HepG2 (cell line): ENCODE data around the gene PGLYRP4. TPM values are rescaled to one million over a fixed set of nuclear protein-coding genes. Genes with fewer than 3 reads are reported as not detected.

Source experiments
- ATAC-seq: fragments of 200-7000 bp; cut with Tn5 transposase; 3 replicates; pipeline ENCODE4 v1.9.1; 2020; ENCODE audit warnings: mild to moderate bottlenecking, moderate library complexity
- BruUV-seq: library from RNA; stranded (reverse); fragments of 400-500 nt; replicated peaks from 2 replicates; lab custom pipeline; 2021; lab: Mats Ljungman, UMichigan
- CTCF ChIA-PET: fragments of 300-600 bp; formaldehyde crosslinking; extraction: SDS; loops from one replicate; lab custom pipeline; 2021; ENCODE audit warnings: low total read pairs, inconsistent platforms, low intra/inter-chr PET ratio; lab: Yijun Ruan, JAX
- POLR2A ChIA-PET: fragments of 350-600 bp; sonication (Branson Sonifier 250); formaldehyde crosslinking; loops from one replicate; lab custom pipeline; 2020; ENCODE audit warnings: antibody characterized with exemption, inconsistent platforms; lab: Yijun Ruan, JAX
- DNase-seq: peaks from one replicate; pipeline ENCODE4 v3.0.0-alpha.2; 2015; ENCODE audit warnings: low spot score
- FAIRE-seq: peaks from 3 replicates; lab custom pipeline; 2011; peaks lifted over from hg19 to GRCh38; lab: Jason Lieb, UNC
- H2AFZ ChIP-seq: one replicate; pipeline ENCODE4 v1.6.1; 2011; ENCODE audit warnings: low read length, inconsistent platforms
- H3K27ac ChIP-seq: fragments of 300-600 bp; 3 replicates; pipeline ENCODE4 v1.8.0; 2011; ENCODE audit warnings: mixed run types, mild to moderate bottlenecking, mixed read lengths, low read length, inconsistent platforms; ENCODE audit not compliant: insufficient read depth; ENCODE audit errors: extremely low read length
- H3K27me3 ChIP-seq, 2 experiments: fragments of 200-600 bp in 1 of 2; 2 replicates in 1 of 2; 3 replicates in 1 of 2; pipeline versions ENCODE4 v1.6.0 to v1.8.0; 2011; ENCODE audit warnings: low read length in 2 of 2, mild to moderate bottlenecking in 2 of 2, moderate library complexity in 2 of 2, inconsistent platforms in 1 of 2; ENCODE audit not compliant: insufficient read depth in 2 of 2, control insufficient read depth in 1 of 2
- H3K36me3 ChIP-seq, 2 experiments: fragments of 200-600 bp in 1 of 2; replicated peaks in 1 of 2; 2 replicates in 1 of 2; 3 replicates in 1 of 2; pipeline versions ENCODE4 v1.5.1 to v1.8.0; 2011; ENCODE audit warnings: low read length in 2 of 2, inconsistent platforms in 1 of 2; ENCODE audit not compliant: insufficient read depth in 2 of 2, control insufficient read depth in 1 of 2
- H3K4me1 ChIP-seq: 2 replicates; pipeline ENCODE4 v1.5.1; 2012; ENCODE audit warnings: low read length, inconsistent platforms; ENCODE audit not compliant: insufficient read depth
- H3K4me2 ChIP-seq: 2 replicates; pipeline ENCODE4 v1.6.0; 2011; ENCODE audit warnings: low read depth, low read length, inconsistent platforms
- H3K4me3 ChIP-seq, 3 experiments: fragments of 200-600 bp in 1 of 3; sonication (generic), shearing (Covaris generic) in 1 of 3; replicated peaks in 1 of 3; 2 replicates each; pipeline ENCODE4 v1.5.1; 2011 to 2016; ENCODE audit warnings: low read length in 3 of 3, inconsistent platforms in 2 of 3, low read depth in 2 of 3, mild to moderate bottlenecking in 2 of 3, control low read depth in 1 of 3, mixed read lengths in 1 of 3; ENCODE audit not compliant: insufficient read depth in 1 of 3
- H3K79me2 ChIP-seq: one replicate; pipeline ENCODE4 v1.6.1; 2011; ENCODE audit warnings: low read length, inconsistent platforms; ENCODE audit not compliant: insufficient read depth
- H3K9ac ChIP-seq: 2 replicates; pipeline ENCODE4 v1.6.0; 2011; ENCODE audit warnings: mild to moderate bottlenecking, low read depth, low read length, inconsistent platforms; ENCODE audit not compliant: insufficient read depth
- H3K9me3 ChIP-seq: 2 replicates; pipeline ENCODE4 v1.5.1; 2012; ENCODE audit warnings: mild to moderate bottlenecking, low read length
- H4K20me1 ChIP-seq: 2 replicates; pipeline ENCODE4 v1.6.0; 2011; ENCODE audit warnings: inconsistent platforms, mild to moderate bottlenecking, low read length, moderate library complexity; ENCODE audit not compliant: insufficient read depth
- FLYWCH1 ChIP-seq: sonication (generic); formaldehyde crosslinking; IDR thresholded peaks from 2 replicates; pipeline ENCODE4 v1.8.1; 2023; ENCODE audit warnings: mild to moderate bottlenecking, missing genetic modification reagents
- FOXC1 ChIP-seq: sonication (generic); formaldehyde crosslinking; IDR thresholded peaks from 2 replicates; pipeline ENCODE4 v1.8.0; 2022; ENCODE audit warnings: mild to moderate bottlenecking, missing genetic modification reagents, borderline replicate concordance
- HBP1 ChIP-seq: IDR thresholded peaks from 2 replicates; pipeline ENCODE4 v1.6.1; 2016; ENCODE audit warnings: low read depth, control low read depth
- HHEX ChIP-seq: IDR thresholded peaks from 2 replicates; pipeline ENCODE4 v1.6.1; 2016; ENCODE audit warnings: control low read depth
- HMGA1 ChIP-seq: sonication (generic); formaldehyde crosslinking; conservative IDR thresholded peaks from 2 replicates; pipeline ENCODE4 v1.4.0; 2020; ENCODE audit warnings: missing genetic modification reagents
- KDM1A ChIP-seq: IDR thresholded peaks from 2 replicates; pipeline ENCODE4 v1.6.1; 2016; ENCODE audit warnings: missing compliant biosample characterization
- RBM22 ChIP-seq: fragments of 200-400 bp; formaldehyde crosslinking; optimal IDR thresholded peaks from 2 replicates; pipeline ENCODE3; 2017; ENCODE audit warnings: mild to moderate bottlenecking, low read length, moderate library complexity
- SCMH1 ChIP-seq: sonication (generic); formaldehyde crosslinking; IDR thresholded peaks from 2 replicates; pipeline ENCODE4 v1.9.0; 2021; ENCODE audit warnings: missing genetic modification reagents, mild to moderate bottlenecking, borderline replicate concordance
- ZHX1 ChIP-seq: sonication (generic); formaldehyde crosslinking; IDR thresholded peaks from 2 replicates; pipeline ENCODE4 v1.8.1; 2022; ENCODE audit warnings: low read depth, mild to moderate bottlenecking, missing genetic modification reagents
- ZNF225 ChIP-seq: sonication (generic); formaldehyde crosslinking; IDR thresholded peaks from 2 replicates; pipeline ENCODE4 v1.4.0; 2020; ENCODE audit warnings: mild to moderate bottlenecking, missing genetic modification reagents
- ZNF737 ChIP-seq: sonication (generic); formaldehyde crosslinking; IDR thresholded peaks from 2 replicates; pipeline ENCODE4 v1.5.0; 2020; ENCODE audit warnings: missing genetic modification reagents, mild to moderate bottlenecking, borderline replicate concordance
- ZSCAN29 ChIP-seq: sonication (generic); formaldehyde crosslinking; conservative IDR thresholded peaks from 2 replicates; pipeline ENCODE4 v1.4.0; 2020; ENCODE audit warnings: mild to moderate bottlenecking, missing genetic modification reagents
- WGBS: methylation state at CpG from one replicate; pipeline ENCODE4 v1.1.6; 2017; ENCODE audit warnings: low lambda C conversion rate; 5-methylcytosine and 5-hydroxymethylcytosine counted together
- in situ Hi-C: cut with HindIII; loops from 2 replicates; pipeline ENCODE4 v1.10.0; 2017; ENCODE audit warnings: low pct_unique_long_range_greater_than_20kb; ENCODE audit not compliant: extremely low pct_ligation_motif_present
- intact Hi-C: fragments of 100-400 bp; cut with micrococcal nuclease; formaldehyde crosslinking; loops from one replicate; pipeline ENCODE4 v1.10.0; 2022; ENCODE audit not compliant: unreplicated experiment
- polyA plus RNA-seq, 8 experiments: library from polyadenylated mRNA; depleted of rRNA in 3 of 8; stranded (reverse) in 7 of 8; unstranded in 1 of 8; fragments of >200 nt; fragmentation: Illumina TruSeq in 4 of 8; extraction: Trizol in 4 of 8; gene quantifications; 2 replicates each; pipeline versions ENCODE4 v1.2.1 to v1.2.3, GENCODE V29; 2011 to 2016; ENCODE audit warnings: low read depth in 4 of 8, missing spikeins in 1 of 8, mixed read lengths in 1 of 8; ENCODE audit not compliant: insufficient read depth in 1 of 8
- total RNA-seq, 5 experiments: library from RNA; depleted of rRNA; stranded (reverse); fragments of >200 nt; fragmentation: Illumina TruSeq; extraction: Trizol; gene quantifications; 2 replicates each; pipeline ENCODE4 v1.2.3, GENCODE V29; 2016; ENCODE audit warnings: low read depth in 1 of 5
- TF ChIP-seq, protein P1 (sequence below): IDR thresholded peaks from 2 replicates; pipeline ENCODE4 v1.6.1; 2016; ENCODE audit warnings: missing compliant biosample characterization, missing genetic modification reagents, borderline replicate concordance
- TF ChIP-seq, protein P2 (sequence below): sonication (generic); formaldehyde crosslinking; IDR thresholded peaks from 2 replicates; pipeline ENCODE4 v1.5.0; 2020; ENCODE audit warnings: mild to moderate bottlenecking, missing genetic modification reagents

The PGLYRP4 gene
- total and polyA plus RNA-seq, 2 of the 13 experiments (the other 11 are each of a cell fraction or from before 2014, with no cell fraction given) = not detected

DNA sequence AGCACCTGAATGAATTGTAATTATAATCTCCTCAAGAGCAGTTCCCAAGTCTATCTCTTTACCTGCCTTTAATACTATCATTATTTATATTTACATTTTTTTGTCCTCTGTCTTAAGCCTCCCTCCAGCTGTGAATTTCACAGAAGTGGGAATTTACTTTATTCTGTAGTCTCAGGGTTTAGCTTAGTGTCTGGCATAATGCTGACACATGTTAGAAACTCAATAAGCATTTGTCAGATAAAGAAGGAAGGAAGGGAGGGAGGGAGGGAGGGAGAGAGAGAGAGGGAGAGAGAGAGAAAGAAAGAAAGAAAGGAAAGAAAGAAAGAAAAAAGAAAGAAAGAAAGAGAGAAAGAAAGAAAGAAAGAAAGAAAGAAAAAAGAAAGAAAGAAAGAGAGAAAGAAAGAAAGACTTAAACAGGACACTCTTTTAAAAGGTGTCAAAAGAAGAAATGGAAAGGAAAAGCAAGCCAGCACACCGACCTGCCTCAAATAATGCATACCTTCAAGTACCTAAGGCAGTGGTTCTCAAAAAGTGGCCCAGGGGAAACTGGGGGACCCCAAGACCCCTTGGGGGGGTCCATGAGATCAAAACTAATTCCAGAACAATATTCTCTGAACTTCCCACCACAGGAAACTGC, 1.8 kb upstream of the PGLYRP4 start (continued):
- TF ChIP-seq KDM1A (CRISPR knock-in tag) = no peak
- TF ChIP-seq, all 625 proteins: peak for 0

DNA sequence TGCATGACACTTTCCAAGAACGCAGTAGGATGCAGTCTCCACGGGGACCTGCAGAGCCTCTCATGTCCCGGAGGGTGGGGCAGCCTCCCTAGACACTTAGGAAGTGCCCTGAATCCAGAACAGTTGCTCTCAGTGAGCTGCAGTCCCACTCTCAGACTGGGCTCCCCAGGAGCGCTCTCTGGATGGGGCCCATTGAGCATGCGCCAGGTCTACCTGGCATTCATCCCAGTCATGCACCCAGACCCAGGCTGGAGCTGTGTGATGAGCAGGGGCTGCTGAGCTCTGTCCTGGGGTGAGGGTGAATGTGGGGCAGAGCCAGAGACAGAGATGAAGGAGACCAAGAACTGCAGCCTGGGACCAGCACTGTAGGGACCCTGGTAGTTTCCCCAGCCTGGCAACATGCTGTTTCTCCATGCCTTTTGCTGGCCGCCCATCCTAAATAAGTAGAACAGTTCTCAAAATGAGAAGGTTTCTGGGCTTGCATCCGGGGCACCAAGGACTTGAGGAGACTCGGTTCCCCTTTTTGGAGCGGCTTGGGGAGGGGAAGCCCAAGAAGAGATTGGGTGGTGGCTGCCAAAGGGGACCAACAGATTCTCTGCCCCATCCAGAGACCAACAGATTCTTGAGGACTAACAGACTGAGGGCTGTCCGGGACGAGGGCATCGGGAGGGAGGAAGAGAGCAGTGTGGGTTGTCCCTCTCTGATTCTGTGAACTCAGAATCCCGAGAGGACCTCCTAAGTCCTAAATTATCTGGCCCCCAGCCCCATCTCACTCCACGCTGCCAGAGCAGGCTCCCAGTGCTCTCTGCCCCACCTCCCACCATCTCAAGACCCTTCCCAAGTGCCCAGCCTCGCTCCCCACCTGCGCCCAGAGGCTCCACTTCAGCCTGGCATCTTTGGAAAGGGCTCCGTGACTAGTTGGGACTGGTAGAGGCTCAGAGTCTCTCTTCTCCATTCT, 1.0 kb upstream of the PGLYRP4 start:
- BruUV-seq = no TSS peak
- H3K4me1 ChIP-seq = no peaks in the 10 kb centered on the region
- H3K9ac ChIP-seq = no peak overlapping the region
- no peak overlapping the region for H2AFZ ChIP-seq
- FAIRE-seq = no peak
- no peaks in the 10 kb centered on the region for H3K79me2 ChIP-seq
- ChIA-PET POLR2A (no interaction called here), CTCF (no interaction called here)
- H3K9me3 ChIP-seq = no peaks in the 10 kb centered on the region
- peak; percentile 69 for ATAC-seq
- intact Hi-C loops (no loop called here), in situ Hi-C loops (loop anchor here (5.0 kb wide), 1 partner anchor 148 kb away; no protein-coding TSS in a partner anchor)
- H3K36me3 ChIP-seq = no peaks in the 10 kb centered on the region
- WGBS = 2% methylated on average over 15 of the region's 17 CpGs
- peaks cover 5% of the 10 kb centered on the region for H4K20me1 ChIP-seq
- H3K27me3 ChIP-seq = peaks cover 1 to 6% of the 10 kb centered on the region in 2 experiments; a peak in 3 of 5 replicates
- H3K27ac ChIP-seq = no peak overlapping the region
- no peak for DNase-seq
- H3K4me2 ChIP-seq = no peak overlapping the region
- no peak overlapping the region for H3K4me3 ChIP-seq
- TF ChIP-seq, protein P1, sequence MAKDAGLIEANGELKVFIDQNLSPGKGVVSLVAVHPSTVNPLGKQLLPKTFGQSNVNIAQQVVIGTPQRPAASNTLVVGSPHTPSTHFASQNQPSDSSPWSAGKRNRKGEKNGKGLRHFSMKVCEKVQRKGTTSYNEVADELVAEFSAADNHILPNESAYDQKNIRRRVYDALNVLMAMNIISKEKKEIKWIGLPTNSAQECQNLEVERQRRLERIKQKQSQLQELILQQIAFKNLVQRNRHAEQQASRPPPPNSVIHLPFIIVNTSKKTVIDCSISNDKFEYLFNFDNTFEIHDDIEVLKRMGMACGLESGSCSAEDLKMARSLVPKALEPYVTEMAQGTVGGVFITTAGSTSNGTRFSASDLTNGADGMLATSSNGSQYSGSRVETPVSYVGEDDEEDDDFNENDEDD (CRISPR knock-in tag) = no peak
- TF ChIP-seq, protein P2, sequence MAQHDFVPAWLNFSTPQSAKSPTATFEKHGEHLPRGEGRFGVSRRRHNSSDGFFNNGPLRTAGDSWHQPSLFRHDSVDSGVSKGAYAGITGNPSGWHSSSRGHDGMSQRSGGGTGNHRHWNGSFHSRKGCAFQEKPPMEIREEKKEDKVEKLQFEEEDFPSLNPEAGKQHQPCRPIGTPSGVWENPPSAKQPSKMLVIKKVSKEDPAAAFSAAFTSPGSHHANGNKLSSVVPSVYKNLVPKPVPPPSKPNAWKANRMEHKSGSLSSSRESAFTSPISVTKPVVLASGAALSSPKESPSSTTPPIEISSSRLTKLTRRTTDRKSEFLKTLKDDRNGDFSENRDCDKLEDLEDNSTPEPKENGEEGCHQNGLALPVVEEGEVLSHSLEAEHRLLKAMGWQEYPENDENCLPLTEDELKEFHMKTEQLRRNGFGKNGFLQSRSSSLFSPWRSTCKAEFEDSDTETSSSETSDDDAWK (CRISPR knock-in tag) = no peak
- TF ChIP-seq RBM22 (no peak), HHEX (CRISPR knock-in tag) (no peak), HMGA1 (CRISPR knock-in tag) (no peak), ZSCAN29 (CRISPR knock-in tag) (no peak), ZNF737 (CRISPR knock-in tag) (no peak), ZHX1 (CRISPR knock-in tag) (no peak), ZNF225 (CRISPR knock-in tag) (no peak), FOXC1 (no peak), HBP1 (CRISPR knock-in tag) (no peak), FLYWCH1 (CRISPR knock-in tag) (no peak), SCMH1 (no peak)
